NCI-H128 (cell line): ENCODE results near the gene UGGT2.

Source experiments
- DNase-seq: peaks from one replicate; lab custom pipeline; 2025; ENCODE audit not compliant: unreplicated experiment; lab: John Stamatoyannopoulos, UW

UGGT2 gene, protein sequence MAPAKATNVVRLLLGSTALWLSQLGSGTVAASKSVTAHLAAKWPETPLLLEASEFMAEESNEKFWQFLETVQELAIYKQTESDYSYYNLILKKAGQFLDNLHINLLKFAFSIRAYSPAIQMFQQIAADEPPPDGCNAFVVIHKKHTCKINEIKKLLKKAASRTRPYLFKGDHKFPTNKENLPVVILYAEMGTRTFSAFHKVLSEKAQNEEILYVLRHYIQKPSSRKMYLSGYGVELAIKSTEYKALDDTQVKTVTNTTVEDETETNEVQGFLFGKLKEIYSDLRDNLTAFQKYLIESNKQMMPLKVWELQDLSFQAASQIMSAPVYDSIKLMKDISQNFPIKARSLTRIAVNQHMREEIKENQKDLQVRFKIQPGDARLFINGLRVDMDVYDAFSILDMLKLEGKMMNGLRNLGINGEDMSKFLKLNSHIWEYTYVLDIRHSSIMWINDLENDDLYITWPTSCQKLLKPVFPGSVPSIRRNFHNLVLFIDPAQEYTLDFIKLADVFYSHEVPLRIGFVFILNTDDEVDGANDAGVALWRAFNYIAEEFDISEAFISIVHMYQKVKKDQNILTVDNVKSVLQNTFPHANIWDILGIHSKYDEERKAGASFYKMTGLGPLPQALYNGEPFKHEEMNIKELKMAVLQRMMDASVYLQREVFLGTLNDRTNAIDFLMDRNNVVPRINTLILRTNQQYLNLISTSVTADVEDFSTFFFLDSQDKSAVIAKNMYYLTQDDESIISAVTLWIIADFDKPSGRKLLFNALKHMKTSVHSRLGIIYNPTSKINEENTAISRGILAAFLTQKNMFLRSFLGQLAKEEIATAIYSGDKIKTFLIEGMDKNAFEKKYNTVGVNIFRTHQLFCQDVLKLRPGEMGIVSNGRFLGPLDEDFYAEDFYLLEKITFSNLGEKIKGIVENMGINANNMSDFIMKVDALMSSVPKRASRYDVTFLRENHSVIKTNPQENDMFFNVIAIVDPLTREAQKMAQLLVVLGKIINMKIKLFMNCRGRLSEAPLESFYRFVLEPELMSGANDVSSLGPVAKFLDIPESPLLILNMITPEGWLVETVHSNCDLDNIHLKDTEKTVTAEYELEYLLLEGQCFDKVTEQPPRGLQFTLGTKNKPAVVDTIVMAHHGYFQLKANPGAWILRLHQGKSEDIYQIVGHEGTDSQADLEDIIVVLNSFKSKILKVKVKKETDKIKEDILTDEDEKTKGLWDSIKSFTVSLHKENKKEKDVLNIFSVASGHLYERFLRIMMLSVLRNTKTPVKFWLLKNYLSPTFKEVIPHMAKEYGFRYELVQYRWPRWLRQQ (N-terminal part only)

DNA sequence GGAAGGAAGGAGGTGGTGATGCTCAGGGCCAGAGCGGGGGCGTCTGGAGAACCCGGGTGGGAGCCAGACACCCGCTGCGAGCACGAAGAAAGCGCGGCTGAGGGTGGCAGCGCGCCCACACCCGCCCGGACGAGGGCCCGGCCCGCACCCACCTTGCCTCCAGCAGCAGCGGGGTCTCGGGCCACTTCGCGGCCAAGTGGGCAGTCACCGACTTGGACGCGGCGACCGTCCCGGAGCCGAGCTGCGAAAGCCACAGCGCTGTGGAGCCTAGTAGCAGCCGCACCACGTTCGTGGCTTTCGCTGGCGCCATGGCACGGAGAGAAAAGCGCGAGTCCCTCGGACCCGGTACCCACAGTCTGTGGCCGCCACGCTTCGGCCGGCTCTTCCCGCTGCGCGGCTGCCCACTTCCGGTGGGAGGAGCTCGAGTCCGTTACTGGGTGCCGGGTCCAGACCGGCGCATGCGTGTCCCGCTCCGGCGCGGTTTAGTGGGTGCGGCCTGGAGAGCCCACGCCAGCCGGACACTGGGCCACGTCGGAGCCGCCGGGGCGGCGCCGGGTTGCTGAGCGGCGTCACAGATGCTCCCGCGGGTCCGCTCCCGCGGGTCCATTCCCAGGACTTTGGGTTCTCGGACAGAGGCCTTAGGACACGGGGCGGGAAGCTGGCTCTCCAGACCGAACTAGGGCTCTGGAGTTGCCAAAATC, at the start of gene UGGT2:
Gene UGGT2 (minus strand): TSS at position 399 of the 701 bp plus-strand sequence. CDS start 89 bp downstream, at position 310.
- peak; percentile 51 for DNase-seq

DNA sequence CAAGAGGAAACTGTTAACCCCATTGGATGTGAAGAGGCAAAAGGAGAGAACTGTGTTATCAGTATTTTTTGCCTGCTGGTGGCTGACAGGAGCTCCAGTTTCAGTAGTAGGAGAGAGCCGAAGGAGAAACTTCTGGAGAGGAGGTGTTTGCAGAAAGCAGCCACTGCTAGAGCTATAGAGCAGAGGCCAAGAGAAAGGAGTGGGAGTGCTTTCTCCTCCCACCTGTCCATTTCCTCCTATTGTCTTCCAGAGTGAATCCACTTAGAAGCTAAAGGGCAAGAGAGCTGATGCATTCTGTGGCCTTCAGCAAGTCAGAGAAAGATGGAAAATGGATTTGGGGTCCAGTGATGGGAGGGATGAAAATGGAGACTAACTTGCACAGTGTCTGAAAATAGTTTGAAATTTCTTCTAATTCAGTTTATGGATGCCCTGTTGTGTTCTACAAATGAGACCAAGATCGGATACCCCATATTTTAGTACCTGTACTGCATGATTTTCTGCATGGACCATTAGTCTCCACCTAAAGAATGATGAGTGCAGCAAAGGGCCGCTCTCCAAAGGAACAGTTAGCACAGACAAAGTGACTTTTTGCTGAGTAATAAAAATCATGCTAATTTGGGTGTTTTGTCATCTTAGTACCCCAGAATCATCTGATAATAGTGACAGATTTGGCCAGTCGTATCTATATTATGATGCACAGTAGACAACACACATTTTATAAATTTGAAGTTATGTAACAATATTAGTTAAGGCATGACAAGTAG, 47.4 kb upstream of the UGGT2 start:
- DNase-seq, result no peak

DNA sequence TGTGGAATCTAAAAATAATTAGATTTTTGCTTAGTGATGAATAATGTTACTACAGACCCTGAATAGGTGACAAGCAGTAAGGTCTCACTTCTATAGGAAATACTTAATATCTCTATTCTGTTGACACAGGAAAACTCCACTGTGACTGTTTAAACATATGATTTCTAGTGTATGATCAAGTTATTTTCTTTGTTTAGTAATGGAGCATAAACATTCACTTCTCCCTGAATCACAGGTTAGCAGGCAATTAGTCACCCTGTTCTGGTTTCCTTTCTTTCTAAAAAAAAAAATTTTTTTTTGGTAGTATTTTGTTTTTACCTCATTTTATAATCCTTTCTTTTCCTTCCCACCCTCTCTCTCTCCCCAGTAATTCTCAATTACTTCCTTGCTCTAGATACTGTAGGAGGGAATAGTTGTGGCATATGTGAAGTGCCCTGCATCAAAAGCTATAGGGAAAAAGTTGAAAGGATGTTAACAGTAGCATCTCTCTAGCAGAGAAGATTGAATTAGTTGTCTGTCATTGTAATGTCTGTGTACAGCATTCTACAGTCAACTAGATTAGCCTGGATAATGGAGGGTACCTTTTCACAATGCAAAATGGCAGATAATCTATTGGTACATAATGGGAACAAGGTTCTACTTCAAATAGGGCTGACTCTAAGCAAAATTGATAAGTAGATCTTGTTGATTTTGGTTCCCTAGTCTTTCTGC, 40.2 kb upstream of the UGGT2 start:
- DNase-seq, result no peak

DNA sequence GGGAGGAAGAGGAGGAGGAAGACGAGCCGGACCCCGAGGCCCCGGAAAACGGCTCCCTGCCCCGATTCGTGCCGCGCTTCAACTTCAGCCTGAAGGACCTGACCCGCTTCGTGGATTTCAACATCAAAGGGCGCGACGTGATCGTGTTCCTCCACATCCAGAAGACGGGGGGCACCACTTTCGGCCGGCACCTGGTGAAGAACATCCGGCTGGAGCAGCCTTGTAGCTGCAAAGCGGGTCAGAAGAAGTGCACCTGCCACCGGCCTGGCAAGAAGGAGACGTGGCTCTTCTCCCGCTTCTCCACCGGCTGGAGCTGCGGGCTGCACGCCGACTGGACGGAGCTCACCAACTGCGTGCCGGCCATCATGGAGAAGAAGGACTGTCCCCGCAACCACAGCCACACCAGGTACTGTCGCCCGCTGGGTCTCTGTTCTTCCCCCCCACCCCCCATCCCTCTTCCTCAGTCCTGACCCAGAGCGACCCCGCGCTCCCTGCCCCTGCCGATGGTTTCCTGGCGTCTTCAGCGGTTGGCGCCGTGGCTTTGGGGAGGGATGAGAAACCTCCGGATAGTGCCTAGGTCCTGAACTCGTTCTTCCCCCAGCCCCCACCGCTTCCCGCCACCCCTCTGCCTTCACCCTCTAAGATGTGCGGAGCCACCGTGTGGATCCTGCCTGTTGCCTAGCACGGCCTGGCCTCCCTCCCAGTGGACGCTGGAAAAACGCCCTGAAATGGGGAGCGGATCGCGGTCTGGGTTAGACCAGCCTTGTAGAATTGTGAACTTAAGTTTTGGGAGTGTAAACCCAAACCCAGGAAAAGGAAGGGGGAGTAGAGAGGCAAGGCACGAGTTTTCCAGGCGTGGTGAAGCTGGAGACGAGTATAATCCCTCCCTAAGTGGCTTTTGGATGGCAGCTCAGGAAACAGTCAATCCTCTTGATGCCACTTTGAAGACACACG, 38.2 kb upstream of the UGGT2 start:
- no peak for DNase-seq

DNA sequence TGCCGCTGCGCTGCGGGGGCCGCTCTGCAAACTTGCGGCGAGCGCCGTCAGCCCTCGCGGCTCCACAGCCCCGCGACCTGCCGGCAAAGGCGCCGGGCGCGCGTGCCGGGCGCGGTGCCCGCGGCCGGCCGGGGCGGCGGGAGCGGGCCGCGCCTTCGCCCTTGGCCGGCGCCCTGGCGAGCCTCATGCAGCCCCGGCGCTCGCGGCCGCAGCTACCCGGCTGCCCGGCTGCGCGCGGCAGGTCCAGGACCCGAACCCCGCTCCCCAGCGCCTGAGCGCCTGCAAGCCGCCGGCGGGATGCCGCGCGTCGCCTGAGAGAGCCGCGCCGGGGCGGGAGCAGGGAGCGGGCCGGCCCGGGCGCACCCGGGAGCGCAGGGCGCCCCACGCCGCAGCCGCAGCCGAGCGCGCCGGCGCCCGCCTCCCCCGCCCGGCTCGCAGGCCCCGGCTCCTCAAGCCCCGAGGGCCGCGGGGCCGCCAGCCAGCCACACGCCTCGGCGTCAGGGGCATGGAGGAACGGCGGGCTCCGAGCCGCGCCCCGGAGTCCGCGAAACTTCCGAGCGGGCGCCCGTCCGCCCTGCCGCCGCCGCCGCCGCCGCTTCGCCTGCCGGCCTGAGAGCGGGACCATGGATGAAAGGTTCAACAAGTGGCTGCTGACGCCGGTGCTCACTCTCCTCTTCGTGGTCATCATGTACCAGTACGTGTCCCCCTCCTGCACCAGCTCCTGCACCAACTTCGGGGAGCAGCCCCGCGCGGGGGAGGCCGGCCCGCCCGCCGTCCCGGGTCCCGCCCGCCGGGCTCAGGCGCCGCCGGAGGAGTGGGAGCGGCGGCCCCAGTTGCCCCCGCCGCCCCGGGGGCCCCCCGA, 37.3 kb upstream of the UGGT2 start:
- no peak for DNase-seq

DNA sequence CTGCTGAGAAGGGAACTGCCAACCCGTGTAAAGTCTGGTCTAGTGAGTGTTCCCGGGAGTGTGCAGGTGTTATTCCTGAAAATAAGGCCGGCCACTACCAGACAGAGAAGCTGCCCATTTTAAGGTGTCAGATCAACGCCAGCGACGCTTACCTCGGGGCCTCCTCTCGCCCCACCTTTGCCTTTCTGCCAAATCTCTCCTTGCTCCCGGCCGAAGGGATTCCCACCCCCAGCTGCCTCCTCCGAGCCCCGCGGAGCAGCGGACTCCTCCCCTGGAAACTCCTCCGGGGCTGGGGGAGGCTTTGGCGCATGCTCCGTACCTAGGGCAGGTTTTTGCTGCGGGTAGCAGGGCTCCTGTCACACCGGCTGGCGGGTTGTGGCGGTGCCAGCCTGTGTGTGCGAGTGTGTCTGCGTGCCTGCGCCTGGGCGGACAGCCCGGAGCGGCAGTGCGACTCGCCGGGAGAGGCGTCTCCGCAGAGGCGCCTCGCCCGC, 36.6 kb upstream of the UGGT2 start, which contains the start of gene HS6ST3:
Gene HS6ST3 (plus strand): TSS at position 359 of the 491 bp plus-strand sequence.
- DNase-seq, result peak; percentile 42

DNA sequence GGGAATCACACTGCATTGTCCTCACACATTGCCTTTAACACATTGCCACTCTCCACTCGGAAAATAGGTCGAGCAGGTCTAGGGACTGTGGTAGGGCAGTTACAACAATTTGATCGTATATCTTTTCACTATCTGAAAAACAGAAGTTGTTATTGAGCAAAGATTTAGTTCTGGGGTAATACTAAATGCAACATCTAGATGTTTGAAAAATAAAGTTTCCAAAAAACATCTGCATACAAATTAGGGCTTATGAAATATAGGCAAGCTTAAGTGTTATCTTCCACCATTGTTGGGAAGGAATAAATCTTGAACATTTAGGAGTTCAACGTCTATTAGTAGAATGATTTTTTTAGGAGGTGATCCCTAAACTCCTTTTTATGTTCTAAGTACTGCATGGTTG, 35.9 kb upstream of the UGGT2 start:
- DNase-seq, result no peak

DNA sequence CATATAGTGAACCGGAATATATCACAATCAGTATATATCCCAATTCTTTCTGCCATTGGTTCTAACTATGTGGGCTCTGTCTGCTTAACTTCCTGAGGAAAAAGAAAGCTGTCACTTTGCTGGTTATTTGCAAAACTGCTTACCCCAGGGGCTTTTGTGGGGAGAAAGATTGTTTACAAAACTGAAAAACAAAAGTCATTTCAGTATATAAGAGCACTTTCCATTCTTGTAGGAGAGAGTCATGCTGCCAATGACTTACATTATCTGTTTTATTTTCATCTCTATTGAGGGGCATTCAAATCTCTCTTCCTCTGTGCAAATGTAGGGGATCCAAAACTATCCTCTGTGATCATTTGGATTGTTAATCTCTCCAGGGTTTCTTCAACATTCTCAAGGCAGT, 33.5 kb upstream of the UGGT2 start:
- no peak for DNase-seq

DNA sequence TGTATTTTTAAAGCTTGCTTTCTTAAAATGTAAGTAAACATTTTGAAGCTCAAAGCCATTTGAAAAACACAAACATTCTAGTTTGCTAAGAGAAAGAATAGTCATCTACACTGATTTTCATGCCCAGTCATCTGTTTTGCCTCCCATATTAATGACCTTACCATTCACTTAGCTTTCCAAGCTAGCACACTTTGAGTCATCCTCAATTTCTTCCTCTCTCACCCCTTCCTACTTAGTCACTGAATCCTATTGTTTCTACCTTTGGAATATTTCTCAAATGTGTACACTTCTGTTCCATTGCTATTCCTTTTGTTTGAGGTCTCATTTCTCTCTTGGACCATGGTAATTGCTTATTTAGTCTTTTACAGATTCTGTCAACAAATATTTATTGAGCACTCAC, 29.4 kb upstream of the UGGT2 start:
- DNase-seq, result no peak

DNA sequence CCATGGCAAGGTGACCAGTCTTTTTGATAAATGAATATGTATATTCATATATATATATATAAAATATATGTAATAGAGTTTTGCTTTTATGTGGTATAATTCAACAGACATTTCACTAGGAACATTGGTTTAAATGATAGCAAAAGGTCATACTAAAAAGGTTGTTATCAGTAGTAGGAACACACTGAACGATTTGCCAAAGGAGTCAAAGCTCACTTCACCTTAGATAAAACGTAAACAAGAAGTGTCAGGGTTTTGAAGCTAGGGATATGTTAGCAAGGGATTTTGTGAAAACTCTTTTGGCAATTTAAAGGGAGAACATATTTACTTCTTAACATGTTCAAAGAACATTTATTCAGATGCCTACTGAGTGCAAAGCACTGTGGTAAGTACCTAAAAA, 28.7 kb upstream of the UGGT2 start:
- DNase-seq, result no peak

DNA sequence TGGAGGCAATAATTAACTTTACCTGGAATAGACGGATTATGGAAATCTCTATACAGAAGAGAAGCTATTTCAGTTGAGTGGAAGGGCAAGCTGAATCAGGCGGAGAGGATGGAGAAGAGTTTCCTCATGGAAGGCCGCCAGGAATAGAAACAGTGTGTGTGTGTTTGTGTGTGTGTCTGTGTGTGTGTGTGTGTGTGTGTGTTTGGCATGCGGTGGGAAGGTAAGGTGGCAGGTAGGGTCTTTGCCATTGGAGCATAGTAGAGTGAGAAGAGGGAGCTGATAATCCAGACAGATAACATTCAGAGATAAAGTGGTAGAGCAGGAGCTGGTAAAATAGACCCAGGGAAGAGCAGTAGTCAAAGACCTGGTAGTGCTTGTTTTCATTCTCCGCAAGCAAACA, 27.5 kb upstream of the UGGT2 start:
- DNase-seq, result no peak

DNA sequence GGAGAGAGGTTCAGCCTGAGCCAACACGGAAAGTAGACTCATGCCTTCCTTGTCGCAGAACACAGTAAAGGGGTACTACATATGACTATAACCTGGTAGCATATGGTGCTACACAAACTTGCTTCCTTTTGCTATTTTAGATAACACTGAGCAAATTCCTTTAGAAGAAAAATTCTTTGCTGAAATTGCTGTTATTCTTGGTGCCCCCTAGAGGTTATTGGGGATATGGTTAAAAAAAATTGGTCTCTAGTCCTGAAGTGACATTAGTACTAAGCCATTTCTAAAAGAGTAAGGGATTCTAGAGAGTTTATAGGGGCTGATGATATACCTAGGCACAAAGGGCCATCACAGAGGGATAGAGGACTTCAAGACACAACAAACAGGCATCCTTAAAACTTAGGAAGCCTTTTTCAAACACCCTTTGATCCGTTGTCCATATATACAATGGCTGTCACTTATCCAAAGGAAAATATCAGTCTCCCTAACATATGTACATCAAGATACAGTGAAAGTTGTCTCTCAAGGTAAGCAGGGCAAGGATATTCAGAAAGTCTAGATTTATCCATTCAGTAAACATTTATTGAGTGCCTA, 22.8 kb upstream of the UGGT2 start:
- no peak for DNase-seq

DNA sequence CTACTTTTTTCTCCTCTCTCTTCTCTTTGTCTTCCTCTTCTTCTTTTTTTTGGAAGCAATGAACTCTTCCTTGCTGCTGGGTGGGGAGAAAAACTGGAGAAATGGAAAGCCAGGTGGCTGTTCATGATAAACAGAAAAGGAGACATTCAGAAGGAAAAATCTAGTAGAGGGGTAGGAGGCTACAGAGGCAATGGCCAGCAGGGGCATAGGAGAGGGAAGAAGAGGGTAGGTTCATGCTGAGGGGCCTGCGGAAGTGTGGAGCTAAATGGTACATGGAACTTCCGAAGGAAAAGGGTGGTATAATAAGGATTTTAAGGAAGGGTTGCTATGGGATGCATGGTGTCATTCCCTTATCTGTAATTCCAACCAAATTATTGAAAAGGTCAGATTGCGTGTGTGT, 19.2 kb upstream of the UGGT2 start:
- DNase-seq, result no peak

DNA sequence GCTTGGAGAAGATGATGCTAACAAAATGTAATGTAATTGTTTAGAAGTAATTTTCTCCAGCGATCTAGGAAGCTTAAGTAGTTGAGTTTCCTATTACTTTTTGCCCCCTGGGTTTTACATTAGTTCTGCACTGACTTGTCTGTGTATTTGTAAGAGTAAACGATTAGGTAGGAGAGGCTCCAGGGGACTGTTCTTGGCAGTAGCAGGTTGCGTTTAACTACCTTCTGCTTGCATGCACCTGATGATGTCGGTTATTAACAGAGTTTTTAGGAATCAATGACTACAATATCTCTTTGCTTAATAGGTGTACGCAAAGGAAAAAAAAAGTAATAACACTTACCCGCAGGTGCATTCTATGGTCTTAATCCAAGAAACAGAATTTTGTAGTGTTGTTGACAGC, 18.3 kb upstream of the UGGT2 start:
- DNase-seq, result no peak

DNA sequence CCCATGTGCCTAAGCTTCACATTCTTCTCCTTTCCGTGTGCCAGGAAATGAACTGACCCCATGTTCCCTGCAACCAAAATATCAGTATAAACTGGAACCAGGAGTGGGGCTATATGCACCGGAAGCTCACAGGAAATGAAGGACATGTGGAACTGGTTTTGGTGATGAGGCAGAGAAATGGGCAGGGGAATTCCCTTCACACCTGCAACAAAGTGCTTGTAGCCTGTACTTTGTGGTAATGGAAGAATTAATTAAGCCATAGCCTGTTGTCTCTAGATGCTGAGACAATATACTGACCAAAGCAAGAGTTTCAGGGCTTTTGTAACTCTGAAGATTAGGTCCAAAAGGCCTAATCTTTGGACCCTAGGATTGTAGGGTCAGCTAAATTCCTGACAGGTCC, 15.5 kb upstream of the UGGT2 start:
- no peak for DNase-seq

DNA sequence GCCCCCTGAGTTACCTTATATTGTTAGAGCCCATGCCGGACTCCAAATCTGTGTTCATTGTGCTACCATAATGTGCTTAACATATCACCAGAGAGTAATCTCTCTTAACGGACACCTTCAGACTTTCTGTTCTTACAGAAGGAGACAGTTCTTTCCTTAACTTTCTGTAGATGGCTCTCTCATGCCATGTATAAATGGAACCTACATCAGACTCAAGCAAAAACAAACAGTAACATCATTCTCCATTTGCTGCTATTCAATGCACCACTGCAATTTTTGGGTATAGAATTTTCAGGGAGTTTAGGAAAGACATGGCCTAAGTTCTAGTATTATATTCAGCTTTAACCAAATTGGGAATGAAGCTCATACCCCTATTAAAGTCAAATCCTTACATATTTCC, 12.6 kb upstream of the UGGT2 start:
- no peak for DNase-seq

DNA sequence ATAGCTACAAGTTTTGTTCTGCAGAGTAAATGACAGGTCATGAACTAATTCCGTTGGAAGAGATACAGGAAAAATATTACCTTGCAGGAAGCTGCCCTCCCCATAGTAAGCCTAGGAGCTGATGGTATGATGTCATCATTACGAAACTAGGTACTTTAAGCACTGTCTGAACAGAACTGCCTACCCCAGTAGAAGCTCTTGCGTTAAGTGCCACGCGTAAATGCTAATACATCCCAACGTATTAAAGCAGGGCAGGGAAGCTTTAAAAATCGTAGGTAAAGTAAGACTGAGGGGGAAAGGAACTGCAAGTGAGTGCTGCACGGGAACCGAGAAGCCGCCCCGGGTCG, 572 bp downstream of the UGGT2 start:
- DNase-seq, result no peak
